ENCODE measurements around the gene NDUFS2.

DNA sequence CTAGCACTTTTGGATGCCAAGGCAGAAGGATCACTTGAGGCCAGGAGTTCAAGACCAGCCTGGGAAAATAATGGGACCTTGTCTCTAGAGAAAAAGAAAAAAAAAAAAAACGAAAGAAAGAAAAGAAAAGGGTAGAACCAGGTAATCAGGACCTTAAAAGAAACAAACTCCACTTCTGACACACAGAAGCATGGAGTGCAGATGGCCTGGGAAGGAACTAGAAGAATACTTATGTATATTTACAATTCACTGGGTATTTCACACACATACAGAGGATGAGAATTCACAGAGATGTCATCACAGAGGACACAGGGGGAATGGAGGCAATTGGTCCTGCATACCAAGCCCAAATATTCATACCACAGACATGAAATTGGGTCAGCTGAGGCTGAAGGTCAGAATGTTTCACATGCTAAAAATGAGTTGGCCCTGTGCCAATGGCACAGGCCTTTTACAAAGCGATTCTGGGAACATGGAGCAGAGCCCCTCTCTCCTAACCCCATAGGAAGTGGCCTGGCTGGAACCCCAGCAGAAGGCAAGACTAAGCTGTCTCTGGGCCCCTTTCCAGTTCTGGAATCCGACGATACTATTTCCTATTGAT, 29.3 kb upstream of the NDUFS2 start:
- TF ChIP-seq, protein P1, sequence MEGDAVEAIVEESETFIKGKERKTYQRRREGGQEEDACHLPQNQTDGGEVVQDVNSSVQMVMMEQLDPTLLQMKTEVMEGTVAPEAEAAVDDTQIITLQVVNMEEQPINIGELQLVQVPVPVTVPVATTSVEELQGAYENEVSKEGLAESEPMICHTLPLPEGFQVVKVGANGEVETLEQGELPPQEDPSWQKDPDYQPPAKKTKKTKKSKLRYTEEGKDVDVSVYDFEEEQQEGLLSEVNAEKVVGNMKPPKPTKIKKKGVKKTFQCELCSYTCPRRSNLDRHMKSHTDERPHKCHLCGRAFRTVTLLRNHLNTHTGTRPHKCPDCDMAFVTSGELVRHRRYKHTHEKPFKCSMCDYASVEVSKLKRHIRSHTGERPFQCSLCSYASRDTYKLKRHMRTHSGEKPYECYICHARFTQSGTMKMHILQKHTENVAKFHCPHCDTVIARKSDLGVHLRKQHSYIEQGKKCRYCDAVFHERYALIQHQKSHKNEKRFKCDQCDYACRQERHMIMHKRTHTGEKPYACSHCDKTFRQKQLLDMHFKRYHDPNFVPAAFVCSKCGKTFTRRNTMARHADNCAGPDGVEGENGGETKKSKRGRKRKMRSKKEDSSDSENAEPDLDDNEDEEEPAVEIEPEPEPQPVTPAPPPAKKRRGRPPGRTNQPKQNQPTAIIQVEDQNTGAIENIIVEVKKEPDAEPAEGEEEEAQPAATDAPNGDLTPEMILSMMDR (IDR thresholded peaks at IDR 0.05), result no peak
- TF ChIP-seq EZH2 (IDR thresholded peaks at IDR 0.05; ENCODE audit: borderline replicate concordance, insufficient read depth, low read depth, low read length, poor library complexity, severe bottlenecking), result no peak

All from B cell (primary cell).